SK-N-SH treated with all-trans-retinoic acid at 6 μM for 48 hours (cell line): Measurements from ENCODE around the gene ZNF276.

Experiments used
- ATAC-seq: fragments of 200-7000 bp; cut with Tn5 transposase; 3 replicates; pipeline ENCODE4 v1.9.1; 2020; ENCODE audit warnings: mild to moderate bottlenecking, moderate library complexity
- BACH2 ChIP-seq: fragments of 250-450 bp; sonication (Bioruptor Pico); IDR thresholded peaks from 2 replicates; pipeline ENCODE4 v1.9.0; 2021; ENCODE audit warnings: mild to moderate bottlenecking, borderline replicate concordance
- CREB5 ChIP-seq: fragments of 250-450 bp; sonication (Bioruptor Pico); IDR thresholded peaks from 2 replicates; pipeline ENCODE4 v1.5.1; 2020; ENCODE audit warnings: low read depth, mild to moderate bottlenecking, moderate library complexity
- CSDC2 ChIP-seq: fragments of 250-450 bp; sonication (Bioruptor Pico); IDR thresholded peaks from 2 replicates; pipeline ENCODE4 v1.5.0; 2020; ENCODE audit warnings: mild to moderate bottlenecking, moderate library complexity
- CSRNP3 ChIP-seq: fragments of 250-450 bp; sonication (Bioruptor Pico); IDR thresholded peaks from 2 replicates; pipeline ENCODE4 v1.5.1; 2021; ENCODE audit warnings: mild to moderate bottlenecking, moderate library complexity
- ESRRG ChIP-seq: fragments of 250-450 bp; sonication (Bioruptor Pico); IDR thresholded peaks from 2 replicates; pipeline ENCODE4 v1.6.1; 2021; ENCODE audit warnings: mild to moderate bottlenecking
- GLIS3 ChIP-seq: fragments of 250-450 bp; sonication (Bioruptor Pico); IDR thresholded peaks from 2 replicates; pipeline ENCODE4 v1.5.0; 2020; ENCODE audit warnings: mild to moderate bottlenecking, moderate library complexity
- OSR1 ChIP-seq: fragments of 250-450 bp; sonication (Bioruptor Pico); IDR thresholded peaks from 2 replicates; pipeline ENCODE4 v1.8.0; 2022; ENCODE audit warnings: moderate library complexity, mild to moderate bottlenecking, inconsistent platforms
- PATZ1 ChIP-seq: fragments of 250-450 bp; sonication (Bioruptor Pico); IDR thresholded peaks from 2 replicates; pipeline ENCODE4 v1.8.0; 2020; ENCODE audit warnings: mild to moderate bottlenecking, moderate library complexity, borderline replicate concordance
- POU6F1 ChIP-seq: fragments of 250-450 bp; sonication (Bioruptor Pico); IDR thresholded peaks from 2 replicates; pipeline ENCODE4 v1.8.0; 2021; ENCODE audit warnings: low read depth, mild to moderate bottlenecking, moderate library complexity, borderline replicate concordance
- PPARA ChIP-seq: fragments of 250-450 bp; sonication (Bioruptor Pico); IDR thresholded peaks from 2 replicates; pipeline ENCODE4 v1.5.0; 2020; ENCODE audit warnings: mild to moderate bottlenecking, borderline replicate concordance
- RARB ChIP-seq: fragments of 250-450 bp; sonication (Bioruptor Pico); IDR thresholded peaks from 2 replicates; pipeline ENCODE4 v1.8.0; 2021; ENCODE audit warnings: mild to moderate bottlenecking, moderate library complexity
- SNAI2 ChIP-seq: fragments of 250-450 bp; sonication (Bioruptor Pico); IDR thresholded peaks from 2 replicates; pipeline ENCODE4 v1.5.0; 2020; ENCODE audit warnings: mild to moderate bottlenecking, moderate library complexity
- TCF4 ChIP-seq: fragments of 250-450 bp; sonication (Bioruptor Pico); IDR thresholded peaks from 2 replicates; pipeline ENCODE4 v1.8.0; 2021; ENCODE audit warnings: mild to moderate bottlenecking, moderate library complexity, borderline replicate concordance
- TOX ChIP-seq: fragments of 250-450 bp; sonication (Bioruptor Pico); IDR thresholded peaks from 2 replicates; pipeline ENCODE4 v1.8.0; 2021; ENCODE audit warnings: mild to moderate bottlenecking, moderate library complexity, borderline replicate concordance
- TSHZ2 ChIP-seq: fragments of 250-450 bp; sonication (Bioruptor Pico); IDR thresholded peaks from 2 replicates; pipeline ENCODE4 v1.5.0; 2020; ENCODE audit warnings: mild to moderate bottlenecking, moderate library complexity
- ZC3H10 ChIP-seq: fragments of 250-450 bp; sonication (Bioruptor Pico); IDR thresholded peaks from 2 replicates; pipeline ENCODE4 v1.5.1; 2021; ENCODE audit warnings: mild to moderate bottlenecking, moderate library complexity
- ZFP3 ChIP-seq: fragments of 250-450 bp; sonication (Bioruptor Pico); IDR thresholded peaks from 2 replicates; pipeline ENCODE4 v1.5.0; 2020; ENCODE audit warnings: mild to moderate bottlenecking, moderate library complexity
- ZFP30 ChIP-seq: fragments of 450-650 bp; formaldehyde crosslinking; IDR thresholded peaks from 2 replicates; pipeline ENCODE4 v1.5.0; 2022; ENCODE audit warnings: mild to moderate bottlenecking, moderate library complexity
- ZNF565 ChIP-seq: fragments of 450-650 bp; formaldehyde crosslinking; conservative IDR thresholded peaks from 2 replicates; pipeline ENCODE4 v1.5.0; 2020; ENCODE audit warnings: low read depth, mild to moderate bottlenecking, moderate library complexity
- ZNF70 ChIP-seq: fragments of 450-650 bp; formaldehyde crosslinking; IDR thresholded peaks from 2 replicates; pipeline ENCODE4 v1.5.0; 2020; ENCODE audit warnings: mild to moderate bottlenecking, moderate library complexity
- ZNF8 ChIP-seq: fragments of 450-650 bp; formaldehyde crosslinking; IDR thresholded peaks from 2 replicates; pipeline ENCODE4 v1.5.0; 2020; ENCODE audit warnings: mild to moderate bottlenecking, moderate library complexity

Gene ZNF276

GRCh38 chr16:89732142-89732917 lies 11.0 kb downstream of the ZNF276 start:
- TF ChIP-seq CSDC2 (CRISPR knock-in tag) (no peak), ESRRG (no peak), SNAI2 (CRISPR knock-in tag) (no peak), TOX (CRISPR knock-in tag) (no peak), ZFP3 (CRISPR knock-in tag) (no peak), ZFP30 (CRISPR knock-in tag) (no peak), ZNF8 (CRISPR knock-in tag) (no peak), GLIS3 (no peak), TSHZ2 (no peak), CSRNP3 (CRISPR knock-in tag) (no peak), POU6F1 (no peak), OSR1 (CRISPR knock-in tag) (no peak), PPARA (no peak), TCF4 (CRISPR knock-in tag) (no peak), ZC3H10 (CRISPR knock-in tag) (no peak), RARB (no peak), CREB5 (CRISPR knock-in tag) (no peak), BACH2 (CRISPR knock-in tag) (no peak)
- no peak for ATAC-seq

GRCh38 chr16:89732918-89733242 lies 11.5 kb downstream of the ZNF276 start:
- TF ChIP-seq CREB5 (CRISPR knock-in tag) (no peak), ZNF8 (CRISPR knock-in tag) (no peak), ZFP30 (CRISPR knock-in tag) (no peak), TOX (CRISPR knock-in tag) (no peak), PATZ1 (CRISPR knock-in tag) (no peak)
- ATAC-seq = no peak

- ATAC-seq = no peak
- TF ChIP-seq GLIS3 (no peak), ESRRG (no peak), BACH2 (CRISPR knock-in tag) (no peak), ZFP30 (CRISPR knock-in tag) (no peak), RARB (no peak), PPARA (no peak), CREB5 (CRISPR knock-in tag) (no peak), ZNF8 (CRISPR knock-in tag) (no peak), ZFP3 (CRISPR knock-in tag) (no peak), ZNF565 (no peak), TOX (CRISPR knock-in tag) (no peak), OSR1 (CRISPR knock-in tag) (no peak), TCF4 (CRISPR knock-in tag) (no peak), ZNF70 (CRISPR knock-in tag) (no peak), ZC3H10 (CRISPR knock-in tag) (no peak)
- TF ChIP-seq, all 23 proteins: peak for 0
Observed at GRCh38 chr16:89733322-89733721, 12.0 kb downstream of the ZNF276 start.
